ENCODE data around the gene CHIT1.

Gene CHIT1

DNA sequence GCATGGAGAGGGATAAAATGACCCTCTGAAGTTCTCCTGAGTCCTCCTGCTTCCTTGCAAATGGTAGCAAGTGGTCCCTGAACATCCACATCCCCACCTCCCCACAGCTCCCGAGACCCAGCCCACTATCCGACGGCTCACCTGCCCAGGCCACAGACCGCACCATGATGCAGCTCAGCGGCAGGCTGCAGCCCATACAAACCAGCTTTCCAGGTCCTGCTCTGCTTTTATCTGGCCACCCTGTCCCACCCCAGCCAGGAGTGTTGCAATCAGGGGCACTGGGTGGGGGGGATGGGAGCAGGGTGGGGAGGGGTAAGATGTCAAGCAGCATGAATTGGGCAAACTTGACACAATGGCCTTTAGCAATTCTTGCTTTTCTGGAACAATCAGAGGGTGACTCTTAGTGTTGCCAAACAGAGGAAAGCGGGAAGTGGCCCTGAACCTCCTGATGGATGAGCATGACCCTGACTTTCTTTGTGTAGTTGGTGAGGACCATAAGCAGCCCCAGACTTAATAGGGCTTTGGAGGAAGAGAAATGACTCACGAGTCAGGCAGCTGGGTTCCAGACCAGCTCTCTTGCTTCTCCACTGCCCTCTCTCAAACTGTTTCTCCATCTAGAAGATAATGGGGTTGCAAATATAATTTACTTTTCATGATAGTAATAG lies at the start of gene CHIT1:
Gene CHIT1, minus strand, starts transcription at position 203 of the 665 bp plus-strand sequence. Its CDS starts 37 bp downstream, at position 166.
- H3K27ac ChIP-seq, result no peak within 1 kb of the TSS
- TF ChIP-seq, protein P1, sequence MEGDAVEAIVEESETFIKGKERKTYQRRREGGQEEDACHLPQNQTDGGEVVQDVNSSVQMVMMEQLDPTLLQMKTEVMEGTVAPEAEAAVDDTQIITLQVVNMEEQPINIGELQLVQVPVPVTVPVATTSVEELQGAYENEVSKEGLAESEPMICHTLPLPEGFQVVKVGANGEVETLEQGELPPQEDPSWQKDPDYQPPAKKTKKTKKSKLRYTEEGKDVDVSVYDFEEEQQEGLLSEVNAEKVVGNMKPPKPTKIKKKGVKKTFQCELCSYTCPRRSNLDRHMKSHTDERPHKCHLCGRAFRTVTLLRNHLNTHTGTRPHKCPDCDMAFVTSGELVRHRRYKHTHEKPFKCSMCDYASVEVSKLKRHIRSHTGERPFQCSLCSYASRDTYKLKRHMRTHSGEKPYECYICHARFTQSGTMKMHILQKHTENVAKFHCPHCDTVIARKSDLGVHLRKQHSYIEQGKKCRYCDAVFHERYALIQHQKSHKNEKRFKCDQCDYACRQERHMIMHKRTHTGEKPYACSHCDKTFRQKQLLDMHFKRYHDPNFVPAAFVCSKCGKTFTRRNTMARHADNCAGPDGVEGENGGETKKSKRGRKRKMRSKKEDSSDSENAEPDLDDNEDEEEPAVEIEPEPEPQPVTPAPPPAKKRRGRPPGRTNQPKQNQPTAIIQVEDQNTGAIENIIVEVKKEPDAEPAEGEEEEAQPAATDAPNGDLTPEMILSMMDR (conservative IDR thresholded peaks at IDR 0.05), result no peak
- no peak for TF ChIP-seq ZFX (IDR thresholded peaks at IDR 0.05)

DNA sequence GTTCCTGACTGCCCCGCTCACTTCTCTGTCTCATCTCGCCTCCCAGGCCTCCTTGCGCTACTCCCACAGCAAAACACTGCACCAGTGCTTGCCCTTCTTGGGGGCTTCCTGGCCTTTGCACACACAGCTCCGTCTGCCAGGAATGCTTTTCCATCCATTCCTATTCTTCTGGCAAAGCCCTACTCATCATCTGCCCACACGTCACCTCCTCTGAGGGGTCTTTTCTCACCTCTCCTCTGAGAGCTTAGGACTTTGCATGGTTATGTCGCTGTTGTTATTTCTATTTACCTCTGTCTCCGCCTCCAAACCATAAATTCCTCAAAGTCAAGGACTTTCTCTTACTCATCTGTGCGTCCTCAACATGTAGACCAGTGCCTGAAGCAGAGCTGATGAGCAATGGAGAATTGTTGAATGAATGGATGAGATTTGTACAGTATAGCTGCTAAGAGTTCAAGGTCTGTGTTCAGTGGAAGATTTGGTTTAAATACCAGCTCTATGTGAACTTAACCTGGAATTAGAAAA lies 49.5 kb upstream of the CHIT1 start:
- H3K27ac ChIP-seq, result no peak overlapping the region
- TF ChIP-seq ZFX (IDR thresholded peaks at IDR 0.05), result no peak
- TF ChIP-seq, protein P1 (conservative IDR thresholded peaks at IDR 0.05), result no peak

DNA sequence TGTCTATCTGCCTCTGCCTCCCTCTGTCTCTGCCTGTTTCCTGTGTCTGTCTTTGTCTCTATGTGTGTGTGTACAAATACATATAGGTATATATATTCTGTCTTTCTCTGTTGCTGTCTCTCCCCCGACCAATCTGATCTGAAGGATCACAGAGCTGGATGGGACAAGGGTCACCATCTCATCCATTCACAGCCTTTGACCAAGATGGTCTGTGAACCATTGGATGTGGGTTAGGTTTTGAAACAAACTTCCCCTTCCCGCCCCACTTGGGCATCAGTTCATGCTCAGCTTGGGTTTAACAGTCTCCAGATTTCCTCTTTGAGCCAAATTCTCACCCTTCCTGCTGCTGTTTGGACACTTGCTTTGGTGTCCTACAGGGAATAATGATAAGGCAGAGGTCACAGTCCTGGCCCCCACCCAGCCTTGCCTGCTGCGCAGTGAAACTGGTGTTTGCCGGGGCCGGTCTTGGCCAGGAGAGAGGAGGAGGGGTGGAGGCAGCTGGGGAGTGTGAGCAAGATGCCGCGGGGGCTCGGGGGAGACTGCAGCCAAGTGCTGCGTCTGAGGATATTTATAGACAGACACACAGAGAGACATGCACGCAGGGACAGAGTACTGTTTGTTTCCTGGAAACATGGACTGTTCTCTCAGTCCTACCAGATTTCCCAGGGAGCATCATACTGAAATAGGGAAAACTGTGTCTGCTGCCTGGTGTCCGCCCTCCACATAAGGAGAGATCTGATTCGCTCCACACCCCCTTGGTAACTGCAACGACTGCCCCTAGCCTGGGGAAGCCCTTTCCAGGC lies 48.8 kb upstream of the CHIT1 start:
- no peak for TF ChIP-seq ZFX (IDR thresholded peaks at IDR 0.05)
- TF ChIP-seq, protein P1 (conservative IDR thresholded peaks at IDR 0.05), result no peak
- H3K27ac ChIP-seq, result no peak overlapping the region

DNA sequence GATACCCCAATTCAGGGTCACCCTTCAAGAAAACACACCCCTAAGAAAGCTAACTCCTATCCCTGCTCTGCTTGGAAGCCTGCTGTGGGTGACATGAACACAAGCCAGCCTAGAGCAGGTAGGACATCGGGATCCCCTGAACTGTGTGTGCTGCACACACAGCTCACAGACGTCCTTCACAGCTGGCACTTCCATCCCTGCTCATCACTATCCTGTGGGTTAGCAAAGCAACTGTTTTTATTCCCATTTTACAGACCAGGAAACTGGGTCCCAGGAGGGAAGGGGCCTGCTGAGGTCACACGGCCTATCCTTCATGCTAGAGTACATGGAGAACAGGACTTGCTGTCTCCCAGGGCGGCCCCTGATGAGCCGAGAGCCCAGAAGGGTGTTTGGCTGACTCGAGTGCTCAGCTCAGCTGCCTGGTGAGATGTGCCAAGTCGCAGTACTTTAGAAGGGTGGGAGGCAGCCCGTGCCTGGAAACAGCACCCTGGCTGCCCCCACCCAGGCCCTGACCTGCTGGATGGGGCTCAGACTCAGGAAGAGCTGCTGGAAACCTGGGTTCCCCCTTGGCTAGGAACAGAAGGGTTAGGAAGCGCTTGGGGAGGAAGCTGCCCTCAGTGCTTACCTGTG lies 47.6 kb upstream of the CHIT1 start:
- no peak overlapping the region for H3K27ac ChIP-seq
- TF ChIP-seq, protein P1 (conservative IDR thresholded peaks at IDR 0.05), result no peak
- TF ChIP-seq ZFX (IDR thresholded peaks at IDR 0.05), result no peak

DNA sequence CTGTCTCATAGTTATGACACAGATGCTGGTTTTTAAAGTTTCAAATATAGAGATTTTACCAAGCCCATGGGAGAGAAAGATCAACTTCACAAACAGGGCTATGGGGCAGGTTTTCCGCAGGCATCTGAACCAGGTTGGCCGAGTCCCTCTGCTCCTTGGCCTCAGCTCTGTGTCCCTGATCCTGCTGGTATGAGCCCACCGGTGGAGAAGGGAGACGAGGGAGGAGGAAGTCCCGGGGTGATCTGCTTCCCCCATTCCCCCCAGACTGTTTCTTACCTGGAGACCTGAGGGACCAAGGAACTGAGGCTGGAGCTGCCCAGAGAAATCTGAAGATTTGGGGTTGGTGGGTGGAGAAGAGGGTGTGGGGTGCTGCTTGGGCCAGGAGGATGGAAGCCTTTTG lies 46.9 kb upstream of the CHIT1 start:
- H3K27ac ChIP-seq, result no peak overlapping the region
- TF ChIP-seq, protein P1 (conservative IDR thresholded peaks at IDR 0.05), result no peak
- TF ChIP-seq ZFX (IDR thresholded peaks at IDR 0.05), result no peak

DNA sequence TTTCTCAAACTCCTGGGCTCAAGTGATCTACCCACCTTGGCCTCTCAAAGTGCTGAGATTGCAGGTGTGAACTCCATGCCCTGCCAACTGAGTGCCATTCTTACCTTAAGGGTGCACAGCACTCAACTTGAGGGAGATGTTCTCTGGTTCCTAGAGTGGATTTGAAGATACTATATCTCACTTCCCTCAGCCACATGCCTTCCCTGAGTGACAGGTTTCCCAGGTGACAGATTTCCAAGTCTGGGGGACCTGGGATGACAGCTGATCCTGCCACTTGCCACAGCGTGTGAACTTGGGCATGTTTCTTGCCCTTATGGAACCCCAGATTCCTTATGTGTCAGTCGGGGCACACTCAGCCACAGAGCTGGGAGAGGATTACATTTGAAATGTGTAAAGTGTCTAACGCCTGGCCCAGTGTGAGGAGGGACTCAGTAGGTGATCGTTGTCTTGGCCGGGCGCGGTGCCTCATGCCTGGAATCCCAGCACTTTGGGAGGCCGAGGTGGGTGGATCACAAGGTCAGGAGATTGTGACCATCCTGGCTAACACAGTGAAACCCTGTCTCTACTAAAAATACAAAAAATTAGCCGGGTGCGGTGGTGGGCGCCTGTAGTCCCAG lies 46.3 kb upstream of the CHIT1 start:
- no peak overlapping the region for H3K27ac ChIP-seq

More for the DNA sequence above, 46.3 kb upstream of the CHIT1 start:
- TF ChIP-seq, protein P1 (conservative IDR thresholded peaks at IDR 0.05), result no peak
- no peak for TF ChIP-seq ZFX (IDR thresholded peaks at IDR 0.05)

Data from C4-2B (cell line).